Stimulated activated CD4-positive, alpha-beta T cell treated with anti-CD3 and anti-CD28 coated beads, Interleukin-2, amount 100 ng/mL, for 24 hours (primary cell): ENCODE measurements around the gene TFF3.
A peak's percentile ranks its signal among the peaks of the same experiment; 100 is the strongest.
"Not testable (repeated sequence)": the region's sequence is repeated elsewhere in the genome, so short reads cannot be mapped to it uniquely, and the experiment has no call there.

ENCODE experiments used
- DNase-seq, 2 donors: peaks; one replicate each; pipeline ENCODE4 v3.0.0-alpha.2; 2020

The TFF3 gene

GRCh38 chr21:42302794-42303193 is 12.4 kb downstream of the TFF3 start:
- no peak for DNase-seq

DNA sequence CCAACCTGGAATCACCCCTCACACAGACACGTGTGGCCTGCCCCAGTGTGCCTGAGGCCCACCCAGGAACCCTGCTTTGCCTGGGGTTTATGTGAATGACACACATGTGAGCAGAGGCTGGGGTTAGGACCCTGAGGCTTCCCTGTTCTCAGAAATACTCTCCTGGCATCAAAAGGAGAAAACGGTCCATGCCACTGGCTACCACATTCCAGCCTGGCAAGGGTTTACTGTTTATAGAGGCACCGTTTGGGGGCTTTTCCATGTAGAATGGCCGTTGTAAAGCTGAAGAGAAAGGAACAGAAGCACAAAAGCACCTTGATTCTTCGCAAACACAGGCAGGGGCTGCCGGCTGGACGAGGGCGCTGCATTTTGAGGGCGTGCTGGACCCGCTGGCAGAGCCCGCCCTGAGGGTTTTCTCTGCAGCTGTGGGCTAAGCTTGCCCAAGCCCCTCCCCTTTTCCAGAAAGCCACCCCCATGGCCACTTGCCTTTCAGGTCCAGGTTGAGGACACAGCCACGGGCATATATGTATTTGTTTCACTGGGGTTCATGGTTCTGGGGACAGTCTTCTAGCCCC is 13.0 kb downstream of the TFF3 start:
- DNase-seq: no peak

DNA sequence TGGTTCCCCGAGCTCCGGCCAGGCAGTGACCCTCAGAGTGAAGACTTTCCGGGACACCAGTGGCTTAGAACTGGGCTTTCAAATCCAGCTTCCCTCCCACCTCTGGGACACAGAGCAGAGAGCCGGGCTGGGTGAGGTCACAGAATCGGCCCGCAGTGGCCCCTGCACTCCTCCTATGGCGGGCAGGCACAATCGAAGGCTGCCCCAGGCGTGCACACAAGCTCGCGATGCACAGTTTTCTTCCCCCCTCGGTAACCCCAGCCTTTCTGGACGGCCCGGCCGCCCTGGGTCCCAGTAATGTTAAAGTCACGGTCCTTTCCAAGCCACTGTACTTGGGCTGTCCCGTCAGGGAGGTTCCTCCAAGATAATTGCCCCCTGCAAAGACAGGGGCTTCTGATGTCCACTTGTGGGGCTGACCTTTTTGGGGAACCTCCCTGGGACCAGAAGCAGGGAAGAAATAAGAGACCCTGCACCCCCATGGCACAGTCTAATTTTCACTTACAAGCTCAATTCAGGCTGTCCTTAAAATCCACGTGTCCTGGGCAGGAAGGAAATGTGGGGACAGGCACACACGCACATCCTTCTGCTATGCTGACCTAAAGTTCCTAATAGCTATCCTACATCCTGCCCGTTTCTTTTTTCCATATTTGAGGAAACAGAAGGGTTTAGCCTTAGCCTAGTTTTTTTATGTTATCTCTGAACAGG is 13.7 kb downstream of the TFF3 start:
- DNase-seq: no peak

GRCh38 chr21:42300956-42301355 is 14.3 kb downstream of the TFF3 start:
- no peak for DNase-seq

DNA sequence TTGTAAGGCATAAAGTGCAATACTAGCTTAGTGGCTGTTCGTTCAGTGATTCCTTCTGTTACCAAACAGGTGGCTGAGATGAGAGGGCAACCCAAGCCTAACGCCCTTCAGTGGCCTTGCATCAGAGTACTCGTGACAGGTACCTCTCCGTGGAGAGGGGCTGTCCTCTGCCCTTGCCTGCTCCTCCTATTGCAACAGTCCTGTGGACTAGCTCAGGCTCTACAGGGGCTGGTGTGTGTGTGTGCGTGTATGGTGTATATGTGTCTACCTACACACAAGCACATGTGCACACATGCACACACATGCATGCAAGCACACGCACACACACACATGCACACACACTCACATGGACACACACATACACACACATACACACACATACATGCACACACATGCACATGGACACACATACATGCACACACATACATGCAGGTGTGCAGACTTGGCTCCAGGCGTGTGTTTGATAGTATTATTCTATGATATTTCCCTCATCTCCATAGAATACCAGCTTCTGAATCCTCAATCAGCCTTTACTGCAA is 15.1 kb downstream of the TFF3 start:
- DNase-seq: no peak

GRCh38 chr21:42299324-42300044 is 15.7 kb downstream of the TFF3 start:
- DNase-seq: peak in 1 of 2 donors; percentile 21

- DNase-seq: no peak
Observed at GRCh38 chr21:42298657-42299056, 16.6 kb downstream of the TFF3 start.

- DNase-seq: no peak
Observed at GRCh38 chr21:42298237-42298636, 17.0 kb downstream of the TFF3 start.

DNA sequence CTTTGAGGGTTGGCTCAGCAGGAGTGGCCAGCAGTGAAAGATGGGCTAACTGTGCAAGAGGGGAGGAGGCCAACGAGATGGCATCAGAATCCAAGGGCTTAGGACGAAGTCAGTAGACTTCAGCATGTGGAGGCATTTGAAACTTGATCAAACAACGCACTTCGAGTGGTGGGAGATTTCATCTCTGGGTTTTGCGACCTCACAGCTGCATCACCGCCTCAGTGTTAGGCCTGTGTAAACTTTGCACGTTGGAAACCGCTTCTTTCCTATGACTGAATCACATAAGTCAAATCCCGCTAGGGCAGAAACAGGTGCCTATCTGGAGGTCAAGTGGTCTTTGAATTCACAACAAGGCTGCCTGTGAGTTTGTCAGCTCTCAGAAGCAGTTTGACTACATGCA is 17.8 kb downstream of the TFF3 start:
- no peak for DNase-seq

- DNase-seq: no peak
Observed at GRCh38 chr21:42296501-42296900, 18.7 kb downstream of the TFF3 start.

GRCh38 chr21:42295845-42296244 is 19.4 kb downstream of the TFF3 start:
- no peak for DNase-seq

DNA sequence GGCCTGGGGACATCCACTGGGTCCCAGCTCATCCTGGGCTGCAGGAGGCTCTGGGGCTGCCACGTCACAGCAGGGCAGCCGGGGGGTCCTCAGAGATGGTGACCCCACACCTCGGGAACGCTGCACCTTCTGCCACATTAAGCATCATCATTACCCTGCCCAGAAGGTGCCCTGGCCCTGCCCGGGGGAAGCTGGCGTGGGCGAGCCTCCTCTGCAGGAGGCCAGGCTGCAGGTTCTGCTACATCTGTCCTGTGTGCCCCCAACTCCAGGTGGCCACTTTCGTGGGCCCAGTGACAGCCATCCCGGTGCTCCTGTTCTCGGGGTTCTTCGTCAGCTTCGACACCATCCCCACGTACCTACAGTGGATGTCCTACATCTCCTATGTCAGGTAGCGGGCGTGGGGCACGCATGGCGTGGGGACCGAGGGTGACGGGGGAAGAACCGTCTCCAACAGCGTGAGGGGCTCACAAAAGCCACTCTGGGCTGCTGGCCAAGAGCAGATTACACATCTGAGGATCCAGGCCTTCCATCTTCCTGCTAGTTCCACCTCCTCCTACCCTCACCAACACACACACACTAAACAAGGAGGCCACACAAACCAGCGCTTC is 20.8 kb downstream of the TFF3 start:
- DNase-seq: no peak

DNA sequence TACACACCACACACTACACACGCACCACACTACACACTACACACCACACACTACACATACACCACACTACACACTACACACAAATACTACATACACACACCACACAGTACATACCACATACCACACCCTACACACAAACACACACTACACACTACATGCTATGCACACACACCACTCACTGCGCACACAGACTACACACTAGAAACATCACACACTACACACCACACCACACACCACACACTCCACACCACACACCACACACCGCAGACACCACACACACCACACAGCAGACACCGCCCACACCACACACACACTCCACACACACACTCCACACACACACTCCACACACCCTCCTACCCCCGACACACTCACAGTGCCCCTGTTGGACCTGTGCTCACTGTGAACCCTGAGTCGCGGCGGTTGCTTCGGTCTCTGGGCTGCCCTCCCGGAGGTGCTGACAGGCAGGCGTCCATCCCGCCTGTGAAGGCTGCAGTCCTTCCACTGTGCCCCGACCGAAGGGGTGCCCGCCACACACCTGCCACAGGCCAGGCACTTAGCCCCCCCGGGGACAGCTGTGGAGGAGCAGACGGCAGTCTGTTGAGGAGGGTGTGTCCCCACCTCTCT is 21.4 kb downstream of the TFF3 start:
- no peak for DNase-seq

- DNase-seq: not testable (repeated sequence)
Observed at GRCh38 chr21:42292563-42293142, 22.6 kb downstream of the TFF3 start.

DNA sequence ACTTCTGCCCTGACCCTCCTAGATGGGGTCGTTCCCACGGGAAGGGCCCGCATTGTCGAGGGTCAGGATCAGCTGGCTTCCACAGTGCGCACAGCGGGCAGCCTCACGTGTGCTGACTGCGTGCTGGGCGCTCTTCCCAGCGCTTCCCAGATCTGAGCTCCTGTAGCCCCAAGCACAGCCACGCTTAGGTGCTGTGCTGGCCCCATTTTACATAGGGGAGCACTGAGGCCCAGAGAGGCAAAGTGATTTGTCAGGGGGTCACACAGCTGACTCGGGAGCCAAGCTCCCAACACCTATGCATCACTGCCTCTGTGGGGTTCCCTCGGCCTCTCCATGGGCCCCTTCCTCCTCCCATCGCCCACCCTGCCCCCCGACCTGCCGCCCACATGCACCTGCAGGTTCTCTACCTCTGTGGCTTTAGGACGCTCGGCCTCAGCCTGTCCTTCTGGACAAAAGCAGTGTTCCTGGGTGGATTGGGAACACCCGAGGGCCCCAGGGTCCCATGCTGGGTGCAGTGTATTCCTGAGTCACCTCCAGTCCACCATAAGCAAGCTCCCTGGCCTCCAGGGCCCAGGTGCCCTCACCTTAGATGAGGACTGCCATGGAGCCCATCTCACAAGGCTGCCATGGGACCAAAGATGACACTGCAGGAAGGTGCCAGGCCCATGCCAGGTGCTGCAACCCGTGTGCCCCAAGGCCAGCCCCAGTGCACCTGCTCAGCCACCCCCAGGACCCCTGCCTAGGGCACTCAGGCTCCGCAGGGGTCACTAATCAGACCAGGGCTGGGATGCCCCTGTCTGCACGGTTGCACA is 23.3 kb downstream of the TFF3 start:
- no peak for DNase-seq

- DNase-seq: no peak
Observed at GRCh38 chr21:42291003-42291750, 24.0 kb downstream of the TFF3 start.

DNA sequence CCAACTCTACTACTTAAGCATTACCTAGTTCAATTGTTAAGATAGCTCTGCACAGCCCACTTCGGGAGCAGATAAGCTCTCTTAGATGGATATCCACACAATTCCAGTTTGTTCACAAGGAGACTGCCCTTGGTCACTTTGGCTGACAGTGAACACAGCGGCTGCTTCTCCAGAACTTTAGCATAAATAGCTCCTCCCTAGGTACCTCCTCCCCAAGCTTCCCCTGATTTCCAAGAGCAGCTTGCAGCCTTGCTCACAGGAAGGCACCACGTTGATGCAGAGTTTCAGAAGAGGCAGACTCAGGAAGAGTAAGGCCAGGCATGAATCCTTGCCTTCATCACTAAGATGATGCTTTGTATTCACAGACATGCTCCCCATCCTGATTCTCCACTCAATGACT is 24.7 kb downstream of the TFF3 start:
- no peak for DNase-seq

- no peak for DNase-seq
Observed at GRCh38 chr21:42289926-42290325, 25.3 kb downstream of the TFF3 start.

- no peak for DNase-seq
Observed at GRCh38 chr21:42288962-42289361, 26.2 kb downstream of the TFF3 start.

DNA sequence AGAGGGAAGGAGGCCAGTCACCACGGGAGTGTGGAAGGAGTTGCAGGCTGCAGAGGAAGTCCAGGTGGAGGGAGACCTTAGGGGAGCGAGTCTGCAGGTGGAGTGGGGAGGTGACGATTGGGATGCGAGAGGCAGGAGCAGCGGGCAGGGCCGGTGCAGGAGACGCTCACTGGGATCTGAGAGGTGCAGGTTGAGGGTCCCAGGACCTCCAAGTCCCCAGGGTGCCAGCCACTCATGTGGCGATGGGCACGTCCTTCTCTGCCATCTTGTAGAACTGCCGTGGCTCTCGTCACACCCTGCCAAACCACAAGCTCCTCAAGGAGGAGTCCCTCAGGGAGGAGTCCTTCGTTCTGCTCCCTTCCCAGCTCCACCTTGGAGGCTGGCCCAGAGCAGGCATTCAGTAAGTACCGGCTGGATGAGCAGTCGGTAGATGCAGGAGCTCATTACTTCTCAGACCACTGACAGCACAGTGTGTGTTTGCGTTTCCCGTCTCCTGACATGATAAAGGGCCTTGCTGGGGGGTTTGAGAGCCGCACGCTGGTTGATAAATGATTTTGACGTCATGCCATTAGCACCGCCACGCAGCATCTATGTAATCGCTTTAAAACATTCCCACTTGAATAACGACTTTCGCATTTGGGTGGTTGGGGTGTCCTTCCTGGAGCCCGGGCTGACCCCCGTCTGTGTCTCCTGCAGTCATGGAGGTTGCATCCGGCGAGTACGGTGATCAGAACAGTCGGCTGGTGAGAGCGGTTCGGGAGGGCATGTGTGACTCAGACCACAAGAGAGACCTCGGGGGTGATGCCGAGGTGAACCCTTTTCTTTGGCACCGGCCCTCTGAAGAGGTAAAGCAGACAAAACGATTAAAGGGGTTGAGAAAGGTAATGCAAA is 27.8 kb downstream of the TFF3 start:
- no peak for DNase-seq
